Mesenchymal stem cell (in vitro differentiated cells and primary cell): ENCODE measurements around the gene OIT3.

Experiments
- DNase-seq: peaks from one replicate; pipeline ENCODE4 v3.0.0-alpha.2; 2013
- H2AFZ ChIP-seq: one replicate; pipeline ENCODE4 v1.6.1; 2013; ENCODE audit warnings: low read depth, mild to moderate bottlenecking, control low read depth, inconsistent platforms, low read length, moderate library complexity
- H2AK5ac ChIP-seq: 2 replicates; pipeline ENCODE4 v1.6.1; 2013; ENCODE audit warnings: low read length, moderate library complexity, mild to moderate bottlenecking, inconsistent platforms; ENCODE audit not compliant: severe bottlenecking
- H2BK120ac ChIP-seq: one replicate; pipeline ENCODE4 v1.6.1; 2013; ENCODE audit warnings: low read depth, mild to moderate bottlenecking, inconsistent platforms, low read length, moderate library complexity
- H2BK12ac ChIP-seq, 2 experiments: one replicate each; pipeline ENCODE4 v1.6.1; 2013; ENCODE audit warnings: inconsistent platforms in 2 of 2, low read length in 2 of 2, mild to moderate bottlenecking in 2 of 2, moderate library complexity in 2 of 2, control low read depth in 1 of 2
- H2BK15ac ChIP-seq: one replicate; pipeline ENCODE4 v1.6.1; 2013; ENCODE audit warnings: mild to moderate bottlenecking, low read depth, inconsistent platforms; ENCODE audit not compliant: poor library complexity, severe bottlenecking
- H2BK5ac ChIP-seq: 2 replicates; pipeline ENCODE4 v1.6.1; 2013; ENCODE audit warnings: low read depth, mild to moderate bottlenecking, low read length, control low read depth, inconsistent platforms; ENCODE audit not compliant: poor library complexity, severe bottlenecking
- H3K14ac ChIP-seq, 2 experiments: one replicate each; pipeline ENCODE4 v1.6.1; 2013; ENCODE audit warnings: inconsistent platforms in 2 of 2, low read length in 2 of 2, control low read depth in 1 of 2, mild to moderate bottlenecking in 1 of 2, moderate library complexity in 1 of 2
- H3K18ac ChIP-seq, 2 experiments: one replicate each; pipeline ENCODE4 v1.6.1; 2013; ENCODE audit warnings: inconsistent platforms in 2 of 2, low read length in 2 of 2, control low read depth in 1 of 2, low read depth in 1 of 2, mild to moderate bottlenecking in 1 of 2
- H3K23ac ChIP-seq, 2 experiments: one replicate each; pipeline ENCODE4 v1.6.1; 2013; ENCODE audit warnings: inconsistent platforms in 2 of 2, low read length in 2 of 2, mild to moderate bottlenecking in 2 of 2, moderate library complexity in 2 of 2, control low read depth in 1 of 2
- H3K27ac ChIP-seq: 2 replicates; pipeline ENCODE4 v1.5.1; 2013; ENCODE audit warnings: mild to moderate bottlenecking, moderate library complexity, low read length, control low read depth, inconsistent platforms; ENCODE audit not compliant: poor library complexity, severe bottlenecking
- H3K27me3 ChIP-seq, 2 experiments: 2 replicates each; pipeline versions ENCODE4 v1.6.1 to v1.7.0; 2013; ENCODE audit warnings: low read length in 2 of 2, mild to moderate bottlenecking in 2 of 2, moderate library complexity in 2 of 2, control low read depth in 1 of 2, inconsistent platforms in 1 of 2; ENCODE audit not compliant: control insufficient read depth in 1 of 2, insufficient read depth in 1 of 2
- H3K36me3 ChIP-seq, 2 experiments: 2 replicates each; pipeline versions ENCODE4 v1.6.1 to v1.7.0; 2013; ENCODE audit warnings: low read length in 2 of 2, control low read depth in 1 of 2, inconsistent platforms in 1 of 2, low read depth in 1 of 2, mild to moderate bottlenecking in 1 of 2; ENCODE audit not compliant: insufficient read depth in 2 of 2, control insufficient read depth in 1 of 2
- H3K4ac ChIP-seq, 2 experiments: one replicate each; pipeline ENCODE4 v1.6.1; 2013; ENCODE audit warnings: inconsistent platforms in 2 of 2, low read length in 2 of 2, mild to moderate bottlenecking in 2 of 2, moderate library complexity in 2 of 2, control low read depth in 1 of 2, low read depth in 1 of 2
- H3K4me1 ChIP-seq: 2 replicates; pipeline ENCODE4 v1.6.1; 2013; ENCODE audit warnings: low read depth, low read length, control low read depth; ENCODE audit not compliant: control insufficient read depth, insufficient read depth
- H3K4me2 ChIP-seq: 2 replicates; pipeline ENCODE4 v1.6.1; 2013; ENCODE audit warnings: low read length, mild to moderate bottlenecking, inconsistent platforms; ENCODE audit not compliant: poor library complexity, severe bottlenecking
- H3K4me3 ChIP-seq, 2 experiments: 2 replicates each; pipeline versions ENCODE4 v1.5.1 to v1.7.0; 2013; ENCODE audit warnings: low read length in 2 of 2, mild to moderate bottlenecking in 2 of 2, control low read depth in 1 of 2, low read depth in 1 of 2; ENCODE audit not compliant: insufficient read depth in 1 of 2
- H3K79me1 ChIP-seq: replicated peaks from 2 replicates; pipeline ENCODE4 v1.6.1; 2013; ENCODE audit warnings: mild to moderate bottlenecking, control low read depth, low read length, inconsistent platforms; ENCODE audit not compliant: poor library complexity, severe bottlenecking
- H3K9ac ChIP-seq: 2 replicates; pipeline ENCODE4 v1.7.0; 2013; ENCODE audit warnings: mild to moderate bottlenecking, low read length, moderate library complexity
- H3K9me3 ChIP-seq: 2 replicates; pipeline ENCODE4 v1.7.0; 2013; ENCODE audit warnings: mild to moderate bottlenecking, low read length; ENCODE audit not compliant: control insufficient read depth
- H4K8ac ChIP-seq: one replicate; pipeline ENCODE4 v1.6.1; 2013; ENCODE audit warnings: inconsistent platforms, mild to moderate bottlenecking, low read length, moderate library complexity
- H4K91ac ChIP-seq: one replicate; pipeline ENCODE4 v1.6.1; 2013; ENCODE audit warnings: mild to moderate bottlenecking, low read length, inconsistent platforms
- WGBS: methylation state at CpG from one replicate; pipeline ENCODE4 v1.1.7; 2013; ENCODE audit warnings: mixed read lengths; 5-methylcytosine and 5-hydroxymethylcytosine counted together

Gene OIT3

DNA sequence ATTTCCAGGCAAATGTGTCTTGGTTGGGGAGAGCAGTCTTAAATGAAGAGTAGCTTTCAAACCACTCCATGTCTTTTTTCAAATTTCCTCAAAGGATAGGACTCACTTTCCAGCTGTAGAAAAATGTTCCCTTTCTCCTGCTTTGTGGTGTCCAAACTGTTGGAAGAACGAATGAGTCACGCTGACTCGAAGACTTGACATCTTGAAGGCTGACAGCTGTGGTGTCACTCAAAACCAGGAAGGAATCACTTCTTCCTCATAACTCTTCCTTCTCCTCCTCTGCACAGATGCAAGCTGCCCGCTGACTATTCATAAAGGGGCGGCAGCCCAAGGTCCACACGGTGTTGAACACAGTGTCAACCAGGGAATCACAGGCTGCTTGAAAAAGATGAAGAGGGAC is 41.8 kb downstream of the OIT3 start:
- no peak overlapping the region for H4K8ac ChIP-seq
- no peak overlapping the region for H3K27ac ChIP-seq
- no peaks in the 10 kb centered on the region for H3K79me1 ChIP-seq
- no peak overlapping the region for H3K18ac ChIP-seq
- no peak overlapping the region for H3K23ac ChIP-seq
- 61% methylated on average over 6 of the region's 6 CpGs for WGBS
- H2BK5ac ChIP-seq = no peak overlapping the region
- H3K27me3 ChIP-seq = no peaks in the 10 kb centered on the region
- H2AK5ac ChIP-seq = no peak overlapping the region
- no peaks in the 10 kb centered on the region for H3K4me1 ChIP-seq
- H2BK12ac ChIP-seq = no peak overlapping the region
- H2BK120ac ChIP-seq = no peak overlapping the region
- no peak overlapping the region for H2AFZ ChIP-seq
- no peak overlapping the region for H4K91ac ChIP-seq
- no peak overlapping the region for H3K14ac ChIP-seq
- no peaks in the 10 kb centered on the region for H3K36me3 ChIP-seq
- peak; percentile 35 for DNase-seq
- H3K4me3 ChIP-seq = no peak overlapping the region
- no peak overlapping the region for H2BK15ac ChIP-seq
- H3K9ac ChIP-seq = no peak overlapping the region
- no peak overlapping the region for H3K4me2 ChIP-seq
- H3K9me3 ChIP-seq = no peaks in the 10 kb centered on the region
- no peak overlapping the region for H3K4ac ChIP-seq

GRCh38 chr10:72943498-72944234 is 50.1 kb downstream of the OIT3 start:
- no peaks in the 10 kb centered on the region for H3K36me3 ChIP-seq
- peaks cover 0 to 12% of the 10 kb centered on the region in 2 experiments for H3K27me3 ChIP-seq
- H3K79me1 ChIP-seq = no peaks in the 10 kb centered on the region
- no peak overlapping the region for H2BK5ac ChIP-seq
- no peak overlapping the region for H3K4ac ChIP-seq
- H3K18ac ChIP-seq = no peak overlapping the region
- no peak overlapping the region for H2AK5ac ChIP-seq
- H3K9ac ChIP-seq = no peak overlapping the region
- no CpG with 5 or more reads among the region's 2 CpGs for WGBS
- no peak overlapping the region for H3K4me3 ChIP-seq
- H2BK12ac ChIP-seq = no peak overlapping the region
- H3K14ac ChIP-seq = no peak overlapping the region
- no peak overlapping the region for H2BK15ac ChIP-seq
- H3K27ac ChIP-seq = no peak overlapping the region
- H2BK120ac ChIP-seq = no peak overlapping the region
- H4K8ac ChIP-seq = no peak overlapping the region
- H3K4me1 ChIP-seq = no peaks in the 10 kb centered on the region
- no peak overlapping the region for H3K23ac ChIP-seq
- H3K4me2 ChIP-seq = no peak overlapping the region
- no peak overlapping the region for H2AFZ ChIP-seq
- H4K91ac ChIP-seq = no peak overlapping the region
- no peaks in the 10 kb centered on the region for H3K9me3 ChIP-seq
- DNase-seq = no peak

DNA sequence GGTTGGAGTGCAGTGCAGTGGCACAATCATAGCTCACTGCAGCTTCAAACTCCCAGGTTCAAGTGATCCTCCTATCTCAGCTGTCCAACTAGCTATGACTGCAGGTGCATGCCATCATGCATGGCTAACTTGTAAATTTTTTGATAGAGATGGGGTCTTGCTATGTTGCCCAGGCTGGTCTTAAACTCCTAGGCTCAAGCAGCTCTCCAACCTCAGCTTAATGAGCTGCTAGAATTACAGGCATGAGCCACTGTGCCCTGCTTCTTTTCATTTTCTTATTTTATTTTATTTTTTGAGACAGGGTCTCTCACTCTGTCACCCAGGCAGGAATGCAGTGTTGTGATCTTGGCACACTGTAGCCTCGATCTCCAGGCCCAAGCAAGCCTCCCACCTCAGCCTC is 53.4 kb downstream of the OIT3 start:
- Histone ChIP-seq H3K27me3 (peaks cover 3 to 12% of the 10 kb centered on the region in 2 experiments), H3K23ac (no peak overlapping the region), H3K4ac (no peak overlapping the region), H4K91ac (no peak overlapping the region), H3K14ac (no peak overlapping the region), H3K36me3 (no peaks in the 10 kb centered on the region), H2BK15ac (no peak overlapping the region), H3K79me1 (no peaks in the 10 kb centered on the region), H3K4me3 (no peak overlapping the region), H3K4me2 (no peak overlapping the region), H3K9me3 (no peaks in the 10 kb centered on the region), H2BK12ac (no peak overlapping the region), H2BK120ac (no peak overlapping the region), H3K4me1 (no peaks in the 10 kb centered on the region), H2AK5ac (no peak overlapping the region), H4K8ac (no peak overlapping the region), H3K18ac (no peak overlapping the region), H2AFZ (no peak overlapping the region), H3K27ac (no peak overlapping the region), H2BK5ac (no peak overlapping the region), H3K9ac (no peak overlapping the region)
- WGBS = 80% methylated on average over 1 of the region's 1 CpG
- DNase-seq = no peak

DNA sequence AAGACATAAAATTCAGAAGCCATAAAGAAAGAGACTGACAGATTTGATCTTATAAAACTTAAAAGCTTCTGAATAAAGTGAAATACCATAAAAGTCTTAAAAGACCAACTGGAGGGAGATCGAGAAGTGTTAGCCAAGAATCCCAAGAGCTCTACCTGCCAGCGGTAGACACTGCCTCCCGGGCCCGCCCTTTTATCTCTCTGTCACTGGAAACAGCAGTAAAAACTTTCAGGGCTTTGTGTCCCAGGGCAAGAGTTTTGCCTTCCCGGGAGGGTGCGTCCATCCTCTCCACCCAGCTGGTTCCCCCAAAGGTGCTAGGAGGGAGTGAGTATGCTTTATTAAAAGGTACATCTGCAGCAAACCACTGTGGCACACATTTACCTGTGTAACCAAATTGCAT is 55.2 kb downstream of the OIT3 start:
- H3K36me3 ChIP-seq = peaks cover 0 to 3% of the 10 kb centered on the region in 2 experiments
- H3K23ac ChIP-seq = no peak overlapping the region
- H2BK120ac ChIP-seq = no peak overlapping the region
- no peak overlapping the region for H2BK12ac ChIP-seq
- peaks cover 2% of the 10 kb centered on the region for H3K4me1 ChIP-seq
- no peak overlapping the region for H2AFZ ChIP-seq
- no peak overlapping the region for H3K4me3 ChIP-seq
- H4K8ac ChIP-seq = no peak overlapping the region
- peaks cover 14 to 25% of the 10 kb centered on the region in 2 experiments for H3K27me3 ChIP-seq
- no peak overlapping the region for H2AK5ac ChIP-seq
- no peak overlapping the region for H3K14ac ChIP-seq
- no peak overlapping the region for H4K91ac ChIP-seq
- H3K79me1 ChIP-seq = no peaks in the 10 kb centered on the region
- no peaks in the 10 kb centered on the region for H3K9me3 ChIP-seq
- no peak overlapping the region for H3K4me2 ChIP-seq
- no peak overlapping the region for H2BK5ac ChIP-seq
- H3K4ac ChIP-seq = no peak overlapping the region
- no peak overlapping the region for H2BK15ac ChIP-seq
- H3K9ac ChIP-seq = no peak overlapping the region
- no peak overlapping the region for H3K27ac ChIP-seq
- H3K18ac ChIP-seq = no peak overlapping the region
- WGBS = 78% methylated on average over 5 of the region's 6 CpGs
- DNase-seq = no peak
